NCI-H1694 (cell line): ENCODE measurements around the gene CYP24A1.

Experiments
- DNase-seq: peaks from one replicate; lab custom pipeline; 2025; lab: John Stamatoyannopoulos, UW

CYP24A1 gene

GRCh38 chr20:54111460-54111859 is 62.3 kb downstream of the CYP24A1 start:
- DNase-seq, result no peak

GRCh38 chr20:54110457-54110856 is 63.3 kb downstream of the CYP24A1 start:
- no peak for DNase-seq

GRCh38 chr20:54110041-54110440 is 63.7 kb downstream of the CYP24A1 start:
- no peak for DNase-seq

- DNase-seq, result no peak
These were observed 65.0 kb downstream of the CYP24A1 start for GRCh38 chr20:54108817-54109216.

DNA sequence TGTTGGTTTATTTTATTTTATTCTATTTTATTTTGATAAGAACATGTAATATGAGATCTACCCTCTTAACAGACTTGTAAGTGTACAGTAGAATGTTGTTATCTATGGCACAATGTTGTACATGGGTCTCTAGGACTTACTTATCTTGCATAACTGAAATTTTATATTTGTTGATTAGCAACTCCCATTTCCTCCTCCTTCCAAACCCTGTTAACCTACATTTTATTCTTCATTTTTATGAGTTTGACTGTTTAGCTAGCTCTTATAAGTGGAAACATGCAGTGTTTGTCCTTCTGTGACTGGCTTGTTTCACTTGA is 65.5 kb downstream of the CYP24A1 start:
- DNase-seq, result no peak

DNA sequence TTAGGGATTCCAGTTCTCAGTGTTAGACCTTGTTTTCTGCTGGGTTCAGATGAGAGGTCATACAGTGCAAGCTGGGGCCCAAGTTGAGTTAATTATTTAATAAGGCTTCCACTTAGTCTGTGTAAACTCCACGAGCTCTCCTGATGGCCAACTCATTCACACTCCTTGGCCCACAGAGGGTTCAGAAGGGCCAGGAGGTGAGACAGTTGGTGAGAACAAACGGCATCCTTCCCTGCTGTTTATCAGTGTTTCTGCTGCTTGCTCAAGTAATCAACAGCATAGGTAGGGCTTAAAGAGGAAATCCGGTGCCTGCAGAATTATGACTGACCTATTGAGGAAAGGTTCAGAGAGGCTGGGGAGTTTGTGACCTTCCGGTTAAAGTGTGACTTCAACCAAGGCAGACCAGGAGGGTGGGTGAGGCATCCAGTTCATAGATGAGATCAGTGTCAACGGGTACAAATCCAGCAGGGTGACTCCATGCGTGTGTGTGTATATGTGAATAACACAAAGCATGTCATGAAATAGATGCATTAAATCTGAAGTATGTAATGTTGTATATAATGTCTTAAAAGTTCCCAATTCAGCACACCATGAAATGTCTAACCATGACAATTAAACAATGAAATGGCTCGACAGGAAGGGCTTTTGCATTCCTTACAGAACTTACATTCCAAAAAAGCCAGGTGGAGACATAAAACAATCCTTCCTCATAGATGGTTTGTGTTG is 66.0 kb downstream of the CYP24A1 start:
- DNase-seq, result no peak

GRCh38 chr20:54107181-54107580 is 66.6 kb downstream of the CYP24A1 start:
- no peak for DNase-seq

GRCh38 chr20:54106162-54106561 is 67.6 kb downstream of the CYP24A1 start:
- DNase-seq, result no peak

- DNase-seq, result no peak
These were observed 68.1 kb downstream of the CYP24A1 start for GRCh38 chr20:54105653-54106052.

GRCh38 chr20:54104781-54105180 is 69.0 kb downstream of the CYP24A1 start:
- no peak for DNase-seq

GRCh38 chr20:54103762-54104600 is 69.8 kb downstream of the CYP24A1 start:
- no peak for DNase-seq
